Osteocyte (in vitro differentiated cells): ENCODE data around the gene UQCRC1. TPM values are rescaled to one million over a fixed set of nuclear protein-coding genes. Genes with fewer than 3 reads are reported as not detected.

ENCODE experiments used
- DNase-seq: peaks from one replicate; pipeline ENCODE4 v3.0.0; 2021; ENCODE audit warnings: mixed read lengths; ENCODE audit not compliant: unreplicated experiment; ENCODE audit errors: extremely low spot score
- H3K27ac Mint-ChIP-seq: one replicate; pipeline ENCODE4 v1.8.0; 2021; ENCODE audit warnings: mild to moderate bottlenecking, mixed read lengths; ENCODE audit not compliant: unreplicated experiment
- H3K27me3 Mint-ChIP-seq: one replicate; pipeline ENCODE4 v1.8.0; 2021; ENCODE audit warnings: mixed read lengths; ENCODE audit not compliant: unreplicated experiment
- H3K36me3 Mint-ChIP-seq: one replicate; pipeline ENCODE4 v1.8.0; 2021; ENCODE audit warnings: mixed read lengths; ENCODE audit not compliant: unreplicated experiment
- H3K4me1 Mint-ChIP-seq: one replicate; pipeline ENCODE4 v1.8.0; 2021; ENCODE audit warnings: mixed read lengths; ENCODE audit not compliant: unreplicated experiment
- H3K4me3 Mint-ChIP-seq: one replicate; pipeline ENCODE4 v1.8.0; 2021; ENCODE audit warnings: mild to moderate bottlenecking, moderate library complexity, mixed read lengths; ENCODE audit not compliant: unreplicated experiment
- H3K9me3 Mint-ChIP-seq: one replicate; pipeline ENCODE4 v1.8.0; 2021; ENCODE audit warnings: mixed read lengths; ENCODE audit not compliant: unreplicated experiment
- long read RNA-seq: library from polyadenylated mRNA; unstranded; transcript quantifications from one replicate; pipeline ENCODE4 v2.0.0, GENCODE V29; 2021
- total RNA-seq: library from RNA; stranded (reverse); gene quantifications from 2 replicates; pipeline ENCODE4 v1.2.1, GENCODE V29; 2021
- TF ChIP-seq, protein P1 (sequence below): fragments of 200-600 bp; sonication (generic); IDR thresholded peaks from 2 replicates; pipeline ENCODE4 v1.5.0; 2021; ENCODE audit warnings: antibody characterized with exemption, mild to moderate bottlenecking, moderate library complexity

Gene UQCRC1
- 201 and 202 TPM in 2 replicates for total RNA-seq
- long read RNA-seq, transcript UQCRC1-201 (13 exons, 1,985 nt): major isoform, 825 of 889 reads
- long read RNA-seq, partial matches to known transcripts: 20 of 889 reads
- long read RNA-seq, other reads (novel, unspliced or antisense): 44 of 889 reads

DNA sequence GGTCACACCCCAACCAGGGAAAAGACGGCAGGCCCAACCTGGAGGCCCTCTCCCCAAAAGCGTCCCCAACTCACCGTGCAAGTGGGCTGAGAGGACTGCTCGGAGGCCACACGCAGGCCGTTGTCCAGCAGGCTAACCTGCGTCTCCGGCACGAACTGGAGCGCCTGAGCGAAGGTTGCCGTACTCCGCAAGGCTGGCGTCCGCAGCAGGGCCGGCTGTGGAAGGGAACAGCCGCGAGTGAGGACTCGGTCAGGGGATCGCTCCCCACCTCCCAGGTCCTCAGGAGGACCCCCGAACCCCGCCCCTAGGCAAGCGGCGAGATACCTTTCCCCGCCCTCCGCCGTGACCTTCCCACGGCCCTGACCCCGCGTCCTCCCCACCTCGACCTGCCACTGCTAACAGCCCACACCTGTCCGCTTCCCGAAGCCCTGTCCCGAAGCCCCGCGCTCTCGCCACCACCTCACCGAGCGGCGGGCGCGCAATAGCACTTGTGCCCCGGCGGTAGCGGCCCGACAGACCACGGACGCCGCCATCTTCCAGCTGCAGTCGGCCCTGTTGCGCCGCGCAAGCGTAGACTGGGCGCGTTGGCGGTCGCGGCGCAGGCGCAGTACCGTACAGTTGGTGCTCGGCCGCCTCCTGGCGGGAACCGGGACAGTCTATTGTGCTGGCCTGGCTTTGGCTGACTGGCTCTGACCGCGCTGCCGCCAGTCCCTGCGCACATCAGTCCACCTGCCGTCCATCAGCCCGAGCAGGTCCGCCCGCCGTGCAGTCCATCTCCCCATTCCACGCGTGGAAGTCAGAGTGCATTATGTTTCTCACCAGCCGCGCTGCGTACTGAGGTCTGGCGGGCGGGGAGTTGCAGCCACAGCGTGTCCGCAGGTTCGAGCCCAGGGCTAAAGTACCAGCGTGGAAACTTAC lies at the start of gene UQCRC1:
Gene UQCRC1, minus strand, starts transcription at position 559 of the 918 bp plus-strand sequence. Its CDS starts 26 bp downstream, at position 533.
- H3K27ac Mint-ChIP-seq: peak within 1 kb of the TSS; percentile 98
- peaks cover 22% of the 10 kb centered on the region for H3K36me3 Mint-ChIP-seq
- H3K4me1 Mint-ChIP-seq: peaks cover 24% of the 10 kb centered on the region
- peak within 1 kb of the TSS; percentile 99 for H3K4me3 Mint-ChIP-seq
- DNase-seq: peak; percentile 99
- no peaks in the 10 kb centered on the region for H3K9me3 Mint-ChIP-seq
- no peaks in the 10 kb centered on the region for H3K27me3 Mint-ChIP-seq
- TF ChIP-seq, protein P1, sequence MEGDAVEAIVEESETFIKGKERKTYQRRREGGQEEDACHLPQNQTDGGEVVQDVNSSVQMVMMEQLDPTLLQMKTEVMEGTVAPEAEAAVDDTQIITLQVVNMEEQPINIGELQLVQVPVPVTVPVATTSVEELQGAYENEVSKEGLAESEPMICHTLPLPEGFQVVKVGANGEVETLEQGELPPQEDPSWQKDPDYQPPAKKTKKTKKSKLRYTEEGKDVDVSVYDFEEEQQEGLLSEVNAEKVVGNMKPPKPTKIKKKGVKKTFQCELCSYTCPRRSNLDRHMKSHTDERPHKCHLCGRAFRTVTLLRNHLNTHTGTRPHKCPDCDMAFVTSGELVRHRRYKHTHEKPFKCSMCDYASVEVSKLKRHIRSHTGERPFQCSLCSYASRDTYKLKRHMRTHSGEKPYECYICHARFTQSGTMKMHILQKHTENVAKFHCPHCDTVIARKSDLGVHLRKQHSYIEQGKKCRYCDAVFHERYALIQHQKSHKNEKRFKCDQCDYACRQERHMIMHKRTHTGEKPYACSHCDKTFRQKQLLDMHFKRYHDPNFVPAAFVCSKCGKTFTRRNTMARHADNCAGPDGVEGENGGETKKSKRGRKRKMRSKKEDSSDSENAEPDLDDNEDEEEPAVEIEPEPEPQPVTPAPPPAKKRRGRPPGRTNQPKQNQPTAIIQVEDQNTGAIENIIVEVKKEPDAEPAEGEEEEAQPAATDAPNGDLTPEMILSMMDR: peak; percentile 80

DNA sequence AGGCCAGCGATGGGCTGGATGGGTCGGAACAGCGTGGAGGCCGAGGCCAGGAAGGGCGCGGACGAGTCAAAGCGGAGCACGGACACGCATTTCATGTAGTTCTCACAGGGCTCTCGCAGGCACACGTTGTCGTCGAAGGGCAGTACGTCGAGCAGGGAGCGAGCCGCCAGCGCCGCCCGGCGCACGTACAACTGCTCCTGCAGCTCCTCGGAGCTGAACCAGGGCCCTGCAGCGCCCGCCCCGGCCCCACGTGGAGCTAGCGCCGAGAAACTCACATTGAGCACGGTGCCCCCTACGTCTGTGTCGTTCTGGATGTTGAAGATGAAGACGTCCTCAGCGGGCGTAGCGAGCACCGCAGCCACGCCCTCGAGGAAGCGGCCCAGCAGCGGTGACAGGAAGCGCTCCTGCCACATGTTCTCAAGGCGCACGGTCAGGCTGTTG lies 47.4 kb upstream of the UQCRC1 start:
- no peak for DNase-seq
- no peaks in the 10 kb centered on the region for H3K9me3 Mint-ChIP-seq
- no peaks in the 10 kb centered on the region for H3K27me3 Mint-ChIP-seq
- H3K4me3 Mint-ChIP-seq: no peak overlapping the region
- peaks cover 4% of the 10 kb centered on the region for H3K4me1 Mint-ChIP-seq
- H3K27ac Mint-ChIP-seq: no peak overlapping the region
- peaks cover 5% of the 10 kb centered on the region for H3K36me3 Mint-ChIP-seq
- TF ChIP-seq, protein P1: no peak

DNA sequence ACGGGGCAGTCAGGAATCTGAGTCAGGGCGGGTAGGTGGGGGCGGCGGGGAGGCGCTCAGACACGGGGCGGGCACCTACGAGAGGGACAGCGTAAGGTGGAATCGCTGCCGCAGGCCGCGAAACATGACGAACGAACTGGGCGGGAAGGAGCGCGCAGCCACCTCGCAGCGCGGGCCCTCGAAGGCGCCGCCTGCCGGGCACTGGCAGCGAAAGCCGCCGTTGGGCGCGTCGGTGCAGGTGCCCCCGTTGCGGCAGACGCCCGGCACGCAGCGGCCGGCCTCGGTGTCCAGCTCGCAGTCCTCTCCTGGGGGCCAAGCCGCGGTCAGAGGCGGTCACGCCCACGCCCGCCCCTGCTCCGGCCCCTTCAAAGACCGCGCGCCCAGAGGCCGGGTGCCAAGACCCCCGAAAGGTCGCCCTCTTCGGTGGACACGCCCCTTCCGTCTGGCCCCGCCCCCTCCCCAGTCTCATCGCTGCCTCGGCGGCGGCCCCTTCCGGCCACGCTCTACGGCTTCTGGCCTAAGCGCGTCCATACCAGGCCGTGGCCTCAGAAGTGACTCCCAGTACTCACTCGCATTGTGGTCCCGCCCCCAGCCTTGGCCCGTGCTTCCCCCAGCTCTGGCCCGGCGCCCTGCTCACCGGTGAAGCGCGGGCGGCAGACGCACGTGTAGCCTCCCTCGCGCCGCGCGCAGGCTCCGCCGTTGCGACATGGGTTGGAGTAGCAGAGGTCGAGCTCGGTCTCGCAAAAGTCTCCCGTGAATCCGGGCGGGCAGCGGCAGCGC lies 46.8 kb upstream of the UQCRC1 start:
- Mint-ChIP-seq H3K4me1 (no peaks in the 10 kb centered on the region), H3K4me3 (no peak overlapping the region), H3K27ac (no peak overlapping the region), H3K27me3 (no peaks in the 10 kb centered on the region), H3K36me3 (peaks cover 5% of the 10 kb centered on the region), H3K9me3 (no peaks in the 10 kb centered on the region)
- no peak for DNase-seq
- TF ChIP-seq, protein P1: peak; percentile 68

DNA sequence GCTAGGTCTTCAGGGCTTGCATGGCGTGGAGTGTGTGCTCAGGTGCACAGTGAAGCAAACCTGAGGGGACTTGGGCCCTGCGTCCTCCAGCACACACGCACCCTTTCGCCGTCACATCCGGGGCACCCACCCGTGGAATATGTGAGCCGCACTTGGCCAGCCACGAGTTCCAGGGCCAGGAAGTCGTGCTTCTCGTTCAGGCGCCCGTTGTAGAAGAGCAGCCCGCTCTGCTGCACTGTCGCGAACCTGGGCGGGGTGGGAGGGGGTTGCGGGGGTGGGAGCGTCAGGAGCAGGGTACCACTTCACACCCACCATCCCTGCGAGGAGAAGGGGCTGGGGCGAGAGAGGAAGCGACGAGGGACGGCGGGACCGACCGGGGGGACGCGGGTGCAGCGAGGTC lies 46.2 kb upstream of the UQCRC1 start:
- TF ChIP-seq, protein P1: no peak
- H3K9me3 Mint-ChIP-seq: no peaks in the 10 kb centered on the region
- H3K4me3 Mint-ChIP-seq: no peak overlapping the region
- H3K27me3 Mint-ChIP-seq: no peaks in the 10 kb centered on the region
- H3K4me1 Mint-ChIP-seq: no peaks in the 10 kb centered on the region
- H3K27ac Mint-ChIP-seq: no peak overlapping the region
- DNase-seq: no peak
- peaks cover 9% of the 10 kb centered on the region for H3K36me3 Mint-ChIP-seq
